ENCODE data around the gene HABP2.

The HABP2 gene

GRCh38 chr10:113590581-113590980 is 37.7 kb downstream of the HABP2 start:
- no peak overlapping the region for H3K27ac ChIP-seq
- no peak for DNase-seq (ENCODE audit: low read depth, low spot score)

- DNase-seq (ENCODE audit: low read depth, low spot score) = no peak
- no peak overlapping the region for H3K27ac ChIP-seq
Observed at GRCh38 chr10:113592380-113592779, 39.5 kb downstream of the HABP2 start.

DNA sequence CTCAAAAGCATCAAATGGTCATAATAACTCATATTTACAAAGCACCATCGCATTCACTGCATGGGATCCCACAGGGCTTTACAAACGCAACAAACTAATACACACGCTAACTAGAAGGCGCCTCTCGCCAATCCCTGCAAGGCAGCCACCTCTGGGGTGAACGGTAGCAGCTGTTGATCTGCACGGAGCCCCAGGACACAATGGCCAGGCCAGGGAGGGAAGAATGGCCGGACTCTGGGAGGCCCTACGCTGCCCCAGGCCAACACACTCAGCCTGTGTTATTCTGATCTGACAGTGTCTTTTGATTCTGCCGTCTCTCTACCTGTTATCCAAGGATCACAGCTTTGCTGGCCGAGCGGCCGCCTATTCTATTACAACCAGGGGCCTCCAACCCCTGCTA is 41.8 kb downstream of the HABP2 start:
- DNase-seq (ENCODE audit: low read depth, low spot score) = no peak
- no peak overlapping the region for H3K27ac ChIP-seq

- H3K27ac ChIP-seq = no peak overlapping the region
Observed at GRCh38 chr10:113600569-113600968, 47.7 kb downstream of the HABP2 start.

DNA sequence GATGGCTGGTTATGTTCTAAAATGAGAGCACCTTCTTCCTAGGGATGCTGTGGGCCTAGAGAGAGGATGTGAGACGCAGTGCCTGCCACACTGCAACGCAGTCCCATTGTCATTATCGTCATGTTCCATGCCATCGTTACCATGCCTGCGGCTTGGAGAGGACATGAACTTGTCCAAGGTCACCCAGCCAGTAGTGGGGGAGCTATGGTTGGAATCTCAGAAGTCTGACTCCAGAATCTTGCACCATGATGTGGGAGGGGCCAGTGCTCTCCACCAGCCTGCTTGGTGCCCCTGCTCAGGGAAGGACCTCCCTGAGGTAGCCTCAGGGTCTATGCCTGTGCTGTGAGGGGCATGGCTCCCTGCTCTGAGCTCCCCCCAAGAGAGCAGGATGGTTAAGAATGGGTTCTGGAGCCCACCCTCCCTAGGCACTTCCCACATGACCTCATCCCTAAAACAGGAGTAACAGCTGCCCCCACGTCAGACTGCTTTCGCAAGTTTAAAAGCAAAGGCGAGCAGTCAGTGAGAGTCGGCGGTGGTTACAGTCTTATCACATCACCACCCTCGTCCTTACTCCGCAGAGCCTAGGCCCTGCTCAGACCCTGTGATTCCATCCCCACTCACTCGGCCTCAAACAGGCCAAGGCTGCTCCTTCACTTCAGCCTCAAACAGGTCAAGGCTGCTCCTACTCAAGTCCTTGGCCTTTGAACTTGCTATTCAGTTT is 50.4 kb downstream of the HABP2 start:
- no peak overlapping the region for H3K27ac ChIP-seq
- no peak for DNase-seq (ENCODE audit: low read depth, low spot score)

More at GRCh38 chr10:113600569-113600968, 47.7 kb downstream of the HABP2 start:
- no peak for DNase-seq (ENCODE audit: low read depth, low spot score)

DNA sequence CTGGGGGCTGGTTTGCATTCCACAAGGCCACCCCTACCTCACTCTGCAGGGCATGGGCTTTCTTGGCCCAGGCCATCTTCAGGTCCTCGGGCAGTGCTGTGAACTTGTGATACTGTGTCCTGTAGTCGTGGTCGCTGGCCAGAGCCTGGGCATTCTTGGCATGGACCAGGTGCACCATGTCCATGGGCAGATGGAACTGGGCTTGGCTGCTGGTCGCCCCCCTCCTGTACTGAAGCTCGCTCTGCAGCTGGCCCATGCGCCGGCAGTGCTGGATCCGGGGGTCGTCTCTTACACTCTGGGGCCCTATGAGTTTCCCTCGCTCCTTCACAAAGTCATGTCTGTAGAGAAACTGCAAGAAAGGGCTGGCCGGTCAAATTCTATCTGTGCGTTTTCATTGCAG is 51.7 kb downstream of the HABP2 start:
- no peak overlapping the region for H3K27ac ChIP-seq

GRCh38 chr10:113605268-113605978 is 52.6 kb downstream of the HABP2 start:
- DNase-seq (ENCODE audit: low read depth, low spot score) = no peak
- no peak overlapping the region for H3K27ac ChIP-seq

More for the DNA sequence above, 51.7 kb downstream of the HABP2 start:
- DNase-seq (ENCODE audit: low read depth, low spot score) = no peak

DNA sequence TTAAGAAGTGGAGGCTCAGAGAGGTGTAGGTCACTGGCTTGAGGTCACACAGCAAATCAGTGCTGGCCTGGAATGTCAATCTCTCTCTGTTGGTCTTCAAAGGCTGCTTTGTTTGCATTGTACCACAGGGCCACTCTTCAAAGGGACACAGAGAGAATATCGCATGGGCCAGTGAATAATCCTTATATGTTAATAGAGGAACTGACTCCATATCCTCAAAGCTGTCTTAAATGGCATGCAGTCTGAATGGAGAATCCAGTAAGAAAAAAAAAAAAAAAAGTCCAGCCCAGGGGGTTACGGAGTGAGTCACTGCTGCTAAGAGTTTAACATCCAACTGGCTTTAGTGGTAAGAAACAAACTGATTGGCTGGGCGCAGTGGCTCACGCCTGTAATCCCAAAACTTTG is 56.9 kb downstream of the HABP2 start:
- no peak for DNase-seq (ENCODE audit: low read depth, low spot score)
- H3K27ac ChIP-seq = no peak overlapping the region

DNA sequence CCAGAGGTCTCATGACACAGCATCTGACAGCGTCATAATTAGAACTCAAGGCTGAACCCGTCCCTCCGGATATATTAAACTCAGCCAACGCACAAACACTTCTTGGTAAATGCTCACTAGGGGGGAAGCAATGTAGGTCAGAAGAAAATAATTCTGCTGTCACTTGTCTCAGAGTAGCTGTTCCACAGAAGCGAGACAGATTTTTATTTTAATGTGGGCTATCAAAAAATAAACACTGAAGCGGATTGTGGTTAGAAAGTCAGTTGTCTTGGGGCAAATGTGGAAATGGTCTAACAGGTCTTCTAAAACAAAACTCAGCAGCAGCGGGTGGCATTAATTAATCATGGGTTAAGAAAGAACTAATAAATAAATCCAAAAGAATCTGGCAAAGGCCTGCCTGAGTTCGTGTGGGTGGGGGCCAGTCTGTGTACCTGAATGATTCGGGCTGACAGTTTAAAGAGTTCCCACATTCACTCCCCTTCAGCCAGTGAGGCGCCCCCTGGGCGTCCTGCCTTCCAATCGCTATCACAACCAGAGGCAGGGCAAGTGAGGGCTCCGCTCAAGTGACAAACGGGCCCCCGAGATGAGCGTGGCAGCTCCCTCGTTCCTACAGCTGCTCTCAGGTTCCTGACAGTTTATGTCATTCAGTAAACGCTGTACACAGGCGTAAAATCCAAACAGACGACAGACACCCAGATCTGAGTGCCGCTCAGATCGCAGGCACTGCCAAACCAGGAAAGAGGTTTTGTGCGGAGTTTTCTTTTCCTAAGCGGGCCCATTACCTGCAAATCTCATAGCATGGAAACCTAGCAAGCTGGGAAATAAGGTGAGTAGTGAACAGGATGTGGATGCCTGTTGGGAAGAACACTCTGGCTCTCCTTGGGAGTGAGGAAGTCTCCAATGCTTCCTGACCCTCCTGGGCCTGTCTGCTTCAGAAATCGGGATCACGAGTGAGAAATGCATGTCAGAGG is 58.1 kb downstream of the HABP2 start:
- no peak for DNase-seq (ENCODE audit: low read depth, low spot score)

GRCh38 chr10:113612154-113612553 is 59.3 kb downstream of the HABP2 start:
- no peak overlapping the region for H3K27ac ChIP-seq
- DNase-seq (ENCODE audit: low read depth, low spot score) = no peak

More for the DNA sequence above, 58.1 kb downstream of the HABP2 start:
- H3K27ac ChIP-seq = no peak overlapping the region

DNA sequence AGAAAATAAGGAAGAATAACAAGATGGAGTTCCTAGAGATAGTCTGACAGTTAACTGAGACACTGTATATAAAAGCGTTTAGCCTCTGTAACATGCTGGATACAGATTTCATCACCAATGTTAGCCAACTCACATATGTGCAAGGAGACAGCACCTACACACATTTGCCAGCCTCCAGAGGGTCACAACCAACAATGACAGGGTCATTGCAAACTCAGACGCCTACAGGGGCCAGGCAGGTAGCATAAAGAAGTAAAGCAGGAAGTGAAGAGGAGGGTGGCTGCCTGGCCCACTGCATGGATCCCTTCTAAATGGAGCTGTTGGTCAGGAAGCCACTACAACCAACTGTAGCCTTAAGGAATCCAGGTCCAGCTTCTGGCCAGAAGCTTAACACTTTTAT is 60.6 kb downstream of the HABP2 start:
- no peak for DNase-seq (ENCODE audit: low read depth, low spot score)

GRCh38 chr10:113613977-113614690 is 61.3 kb downstream of the HABP2 start:
- no peak overlapping the region for H3K27ac ChIP-seq

More for the DNA sequence above, 60.6 kb downstream of the HABP2 start:
- no peak overlapping the region for H3K27ac ChIP-seq

DNA sequence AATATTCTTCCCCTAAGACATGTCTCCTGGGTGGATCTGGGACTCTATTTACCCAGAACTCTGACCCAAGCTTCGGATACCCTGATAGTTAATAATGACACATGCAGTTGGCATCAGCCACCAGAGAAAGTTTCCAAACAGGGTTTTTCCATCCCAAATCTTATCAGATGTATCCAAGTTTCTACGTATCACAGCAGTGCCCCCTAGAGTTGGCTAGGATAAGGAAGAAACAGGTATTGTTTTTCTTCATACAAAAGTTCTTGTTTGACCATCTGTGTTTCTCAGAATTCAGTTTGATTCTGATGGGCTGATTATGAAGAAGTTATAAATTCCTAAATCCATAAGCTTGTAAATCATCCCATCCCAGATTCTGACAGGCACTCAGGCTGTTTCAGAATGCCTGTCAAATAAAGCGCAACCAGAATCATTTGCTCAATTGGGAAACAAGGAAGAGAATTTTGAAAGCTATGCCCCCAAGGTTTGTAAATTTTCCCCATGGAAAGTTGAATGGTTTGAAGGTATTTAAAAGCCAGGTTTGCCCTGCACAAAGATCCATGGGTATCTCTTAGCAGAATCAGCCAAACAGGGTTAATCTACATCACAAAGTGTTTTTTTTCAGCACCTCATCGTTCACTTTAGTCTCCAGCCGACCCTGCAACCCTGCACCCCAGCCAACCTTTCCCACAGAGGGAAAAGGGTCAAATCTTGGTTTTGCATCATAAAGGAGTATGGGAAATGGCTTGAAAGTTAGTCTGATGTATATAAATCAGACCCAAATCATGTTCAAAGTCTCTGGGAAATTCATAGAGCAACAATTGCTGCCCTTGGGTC is 63.6 kb downstream of the HABP2 start:
- no peak overlapping the region for H3K27ac ChIP-seq

More at GRCh38 chr10:113613977-113614690, 61.3 kb downstream of the HABP2 start:
- no peak for DNase-seq (ENCODE audit: low read depth, low spot score)

GRCh38 chr10:113617086-113617485 is 64.2 kb downstream of the HABP2 start:
- H3K27ac ChIP-seq = no peak overlapping the region
- no peak for DNase-seq (ENCODE audit: low read depth, low spot score)

More for the DNA sequence above, 63.6 kb downstream of the HABP2 start:
- DNase-seq (ENCODE audit: low read depth, low spot score) = no peak

DNA sequence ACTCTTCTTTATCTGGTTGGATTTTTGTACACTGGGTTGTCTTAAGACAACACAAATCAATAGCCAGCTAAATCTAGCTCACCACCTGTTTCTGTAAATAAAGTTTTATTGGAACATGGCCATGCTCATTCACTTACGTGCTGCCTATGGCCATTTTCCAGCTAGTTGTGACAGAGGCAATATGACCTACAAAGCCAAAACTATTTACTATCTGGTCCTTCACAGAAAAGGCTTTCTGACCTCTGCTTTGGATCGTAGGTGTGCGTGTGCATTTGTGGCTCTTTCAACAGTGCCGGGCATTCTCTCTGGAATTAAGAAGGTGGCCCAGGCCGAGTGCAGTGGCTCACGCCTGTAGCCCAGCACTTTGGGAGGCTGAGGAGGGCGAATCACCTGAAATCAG is 65.5 kb downstream of the HABP2 start:
- DNase-seq (ENCODE audit: low read depth, low spot score) = no peak
- no peak overlapping the region for H3K27ac ChIP-seq

- no peak overlapping the region for H3K27ac ChIP-seq
- DNase-seq (ENCODE audit: low read depth, low spot score) = no peak
Observed at GRCh38 chr10:113619401-113619800, 66.5 kb downstream of the HABP2 start.

GRCh38 chr10:113620511-113620910 is 67.7 kb downstream of the HABP2 start:
- H3K27ac ChIP-seq = no peak overlapping the region
- DNase-seq (ENCODE audit: low read depth, low spot score) = no peak

DNA sequence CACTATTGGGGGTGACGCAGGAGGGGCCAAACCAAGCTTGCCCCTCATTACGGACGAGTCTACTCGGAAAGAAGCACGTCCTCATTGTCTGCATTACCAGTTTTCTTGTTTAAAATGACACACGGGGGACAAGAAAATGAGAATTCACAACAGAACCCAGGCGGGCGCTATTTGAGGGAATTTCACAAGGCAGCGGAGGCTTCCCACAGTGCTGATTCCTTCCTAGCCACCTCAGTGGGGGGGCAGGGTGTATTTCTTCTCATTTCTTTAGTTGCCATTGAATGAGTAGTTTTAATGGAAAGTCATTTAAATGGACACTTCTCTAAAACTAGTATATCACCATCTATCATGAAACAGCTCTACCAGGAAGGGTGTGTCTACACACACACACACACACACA is 68.1 kb downstream of the HABP2 start:
- H3K27ac ChIP-seq = no peak overlapping the region
- DNase-seq (ENCODE audit: low read depth, low spot score) = no peak

GRCh38 chr10:113621799-113622198 is 68.9 kb downstream of the HABP2 start:
- DNase-seq (ENCODE audit: low read depth, low spot score) = no peak
- no peak overlapping the region for H3K27ac ChIP-seq
